ENCODE results near the gene TFDP1. TPM values are rescaled to one million over a fixed set of nuclear protein-coding genes. Genes with fewer than 3 reads are reported as not detected.

TFDP1 gene
- total and polyA plus RNA-seq, 2 donors (not counting 1 experiment from before 2014, with no cell fraction given) = 44.8 to 115 TPM

DNA sequence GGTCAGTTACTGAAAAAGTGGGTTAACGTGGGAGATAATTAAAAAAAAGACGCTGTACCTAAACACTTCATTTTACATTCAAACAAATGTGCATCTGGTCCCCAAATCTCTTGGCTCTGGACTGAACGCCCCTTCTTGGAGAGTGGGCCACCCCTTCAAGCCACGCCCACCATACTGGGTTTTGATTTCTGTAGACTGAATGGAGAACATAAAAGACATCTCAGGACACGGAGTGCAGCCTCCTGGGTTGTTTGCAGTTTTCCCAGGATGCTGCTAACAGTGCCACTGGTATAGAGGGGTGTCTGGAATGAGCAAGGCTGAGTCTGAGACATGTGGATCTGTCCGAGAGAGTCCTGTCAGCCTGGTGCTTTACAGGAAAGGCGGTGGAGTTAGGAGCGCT, 10.6 kb downstream of the TFDP1 start:
- Histone ChIP-seq H3K4me3 (replicated peaks in 1 of 4; ENCODE audit: control extremely low read depth in 1 of 4, insufficient read depth in 1 of 4, low read depth in 3 of 4, low read length in 4 of 4) (no peak overlapping the region), H3K27me3 (ENCODE audit: control insufficient read depth, insufficient read depth, low read length) (no peaks in the 10 kb centered on the region), H3K4me2 (ENCODE audit: extremely low read depth, insufficient read depth, low read length) (no peak overlapping the region), H3K36me3 (ENCODE audit: control insufficient read depth, insufficient read depth, low read length) (peaks cover 23% of the 10 kb centered on the region), H3K79me2 (ENCODE audit: control insufficient read depth, insufficient read depth, low read length) (peaks cover 74% of the 10 kb centered on the region), H3K9me3 (ENCODE audit: control insufficient read depth, insufficient read depth, low read depth, low read length) (no peaks in the 10 kb centered on the region), H3K9ac (ENCODE audit: insufficient read depth, low read length) (no peak overlapping the region), H3K27ac (ENCODE audit: insufficient read depth, low read length) (no peak overlapping the region), H2AFZ (ENCODE audit: low read length) (no peak overlapping the region), H3K4me1 (ENCODE audit: control insufficient read depth, extremely low read depth, insufficient read depth, low read length) (no peaks in the 10 kb centered on the region), H4K20me1 (ENCODE audit: control insufficient read depth, extremely low read depth, insufficient read depth, low read length) (peaks cover 2% of the 10 kb centered on the region)
- TF ChIP-seq, protein P1, sequence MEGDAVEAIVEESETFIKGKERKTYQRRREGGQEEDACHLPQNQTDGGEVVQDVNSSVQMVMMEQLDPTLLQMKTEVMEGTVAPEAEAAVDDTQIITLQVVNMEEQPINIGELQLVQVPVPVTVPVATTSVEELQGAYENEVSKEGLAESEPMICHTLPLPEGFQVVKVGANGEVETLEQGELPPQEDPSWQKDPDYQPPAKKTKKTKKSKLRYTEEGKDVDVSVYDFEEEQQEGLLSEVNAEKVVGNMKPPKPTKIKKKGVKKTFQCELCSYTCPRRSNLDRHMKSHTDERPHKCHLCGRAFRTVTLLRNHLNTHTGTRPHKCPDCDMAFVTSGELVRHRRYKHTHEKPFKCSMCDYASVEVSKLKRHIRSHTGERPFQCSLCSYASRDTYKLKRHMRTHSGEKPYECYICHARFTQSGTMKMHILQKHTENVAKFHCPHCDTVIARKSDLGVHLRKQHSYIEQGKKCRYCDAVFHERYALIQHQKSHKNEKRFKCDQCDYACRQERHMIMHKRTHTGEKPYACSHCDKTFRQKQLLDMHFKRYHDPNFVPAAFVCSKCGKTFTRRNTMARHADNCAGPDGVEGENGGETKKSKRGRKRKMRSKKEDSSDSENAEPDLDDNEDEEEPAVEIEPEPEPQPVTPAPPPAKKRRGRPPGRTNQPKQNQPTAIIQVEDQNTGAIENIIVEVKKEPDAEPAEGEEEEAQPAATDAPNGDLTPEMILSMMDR (conservative IDR thresholded peaks at IDR 0.05 in 1 of 2, IDR thresholded peaks at IDR 0.05 in 1 of 2; ENCODE audit: low read depth in 1 of 2, low read length in 2 of 2) = no peak
- no peak for TF ChIP-seq EZH2 (IDR thresholded peaks at IDR 0.05; ENCODE audit: low read length, missing control alignments)
- no peak for DNase-seq (ENCODE audit: low read depth in 2 of 2)

DNA sequence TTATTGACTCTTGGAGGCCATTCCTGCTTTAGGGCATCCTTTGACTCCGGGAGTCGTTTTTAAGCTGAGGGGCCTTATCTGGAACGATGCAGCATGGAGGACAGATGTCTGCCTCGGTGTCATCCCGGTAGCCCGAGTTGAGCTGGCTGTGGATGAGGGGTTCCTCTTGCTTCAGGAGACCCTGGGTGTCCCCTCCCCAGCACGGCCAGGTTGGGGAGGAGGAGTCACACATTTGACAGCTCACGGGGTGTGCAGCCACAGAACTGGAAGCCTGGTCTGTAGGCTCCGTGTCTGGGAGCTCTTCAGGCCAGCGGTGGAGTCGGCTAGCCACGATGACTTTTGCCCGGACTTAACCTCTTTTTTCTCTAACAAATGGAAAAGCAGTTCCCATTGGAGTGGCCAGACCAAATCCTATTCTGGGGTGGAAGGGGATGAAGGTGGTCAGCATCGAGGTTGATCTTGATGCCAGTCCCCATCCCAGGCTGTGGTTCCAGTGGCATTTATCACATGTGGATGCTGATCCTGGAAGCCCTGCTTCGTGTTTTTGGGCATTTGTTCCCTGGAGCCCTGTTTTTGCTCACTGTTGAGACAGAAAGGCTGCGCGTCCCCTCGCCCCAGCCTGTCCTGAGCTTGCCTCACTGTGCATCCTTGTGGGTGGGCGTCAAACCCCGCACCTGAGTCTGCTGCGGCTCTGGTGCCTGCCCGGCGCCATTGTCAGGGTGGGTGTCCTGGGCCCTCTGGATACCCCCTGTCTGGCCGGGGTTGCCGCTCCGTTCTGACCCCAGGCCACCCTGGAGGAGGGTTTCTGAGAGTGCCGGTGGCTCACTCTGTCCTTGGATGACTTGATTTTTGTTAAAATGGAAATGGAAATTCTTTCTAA, 12.0 kb downstream of the TFDP1 start:
- H3K4me3 ChIP-seq (replicated peaks in 1 of 4; ENCODE audit: control extremely low read depth in 1 of 4, insufficient read depth in 1 of 4, low read depth in 3 of 4, low read length in 4 of 4) = no peak overlapping the region
- H3K4me2 ChIP-seq (ENCODE audit: extremely low read depth, insufficient read depth, low read length) = no peak overlapping the region
- peaks cover 25% of the 10 kb centered on the region for H3K36me3 ChIP-seq (ENCODE audit: control insufficient read depth, insufficient read depth, low read length)
- no peak overlapping the region for H3K27ac ChIP-seq (ENCODE audit: insufficient read depth, low read length)
- H3K9ac ChIP-seq (ENCODE audit: insufficient read depth, low read length) = no peak overlapping the region
- no peaks in the 10 kb centered on the region for H3K4me1 ChIP-seq (ENCODE audit: control insufficient read depth, extremely low read depth, insufficient read depth, low read length)
- peaks cover 87% of the 10 kb centered on the region for H3K79me2 ChIP-seq (ENCODE audit: control insufficient read depth, insufficient read depth, low read length)
- TF ChIP-seq, protein P1 (conservative IDR thresholded peaks at IDR 0.05 in 1 of 2, IDR thresholded peaks at IDR 0.05 in 1 of 2; ENCODE audit: low read depth in 1 of 2, low read length in 2 of 2) = no peak
- no peak for TF ChIP-seq EZH2 (IDR thresholded peaks at IDR 0.05; ENCODE audit: low read length, missing control alignments)
- H2AFZ ChIP-seq (ENCODE audit: low read length) = no peak overlapping the region
- H4K20me1 ChIP-seq (ENCODE audit: control insufficient read depth, extremely low read depth, insufficient read depth, low read length) = peaks cover 2% of the 10 kb centered on the region
- DNase-seq (ENCODE audit: low read depth in 2 of 2) = no peak
- H3K9me3 ChIP-seq (ENCODE audit: control insufficient read depth, insufficient read depth, low read depth, low read length) = no peaks in the 10 kb centered on the region
- H3K27me3 ChIP-seq (ENCODE audit: control insufficient read depth, insufficient read depth, low read length) = no peaks in the 10 kb centered on the region

DNA sequence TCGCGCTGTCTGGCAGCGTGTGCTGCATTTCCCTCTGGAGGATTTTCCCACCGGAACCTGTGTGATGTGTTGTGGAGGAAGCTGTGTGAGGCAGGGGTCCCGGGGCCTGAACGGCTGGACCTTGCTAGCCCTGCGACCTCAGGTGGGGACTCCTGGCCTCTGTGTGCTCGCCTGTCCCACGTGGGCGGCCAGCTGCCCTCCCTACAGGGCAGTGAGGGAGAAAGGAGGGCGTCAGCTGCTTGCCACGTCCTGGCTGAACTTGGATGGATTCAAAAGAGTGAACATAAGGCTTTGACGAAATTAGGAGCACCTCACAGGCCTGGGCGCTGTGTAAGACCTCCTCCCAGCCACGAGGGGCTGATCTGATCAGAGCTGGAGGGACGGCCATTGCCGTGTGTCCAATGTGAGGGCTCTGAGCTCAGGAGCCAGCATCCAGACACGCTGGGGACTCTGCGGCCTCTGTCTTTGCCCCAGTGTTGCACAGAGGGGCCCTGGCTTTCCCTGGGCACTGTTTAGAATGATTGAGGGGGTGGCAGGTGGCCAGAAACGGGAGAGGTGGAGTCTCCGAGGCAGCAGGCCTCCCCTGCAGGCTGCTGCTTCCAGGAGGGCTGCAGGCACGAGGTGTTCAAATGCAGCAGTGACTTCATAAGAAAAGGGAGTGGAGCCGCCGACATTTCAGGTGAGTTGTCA, 13.0 kb downstream of the TFDP1 start:
- Histone ChIP-seq H3K4me1 (ENCODE audit: control insufficient read depth, extremely low read depth, insufficient read depth, low read length) (no peaks in the 10 kb centered on the region), H3K9ac (ENCODE audit: insufficient read depth, low read length) (no peak overlapping the region), H3K9me3 (ENCODE audit: control insufficient read depth, insufficient read depth, low read depth, low read length) (no peaks in the 10 kb centered on the region), H2AFZ (ENCODE audit: low read length) (no peak overlapping the region), H4K20me1 (ENCODE audit: control insufficient read depth, extremely low read depth, insufficient read depth, low read length) (peaks cover 2% of the 10 kb centered on the region), H3K4me3 (replicated peaks in 1 of 4; ENCODE audit: control extremely low read depth in 1 of 4, insufficient read depth in 1 of 4, low read depth in 3 of 4, low read length in 4 of 4) (no peak overlapping the region), H3K79me2 (ENCODE audit: control insufficient read depth, insufficient read depth, low read length) (peaks cover 89% of the 10 kb centered on the region), H3K27me3 (ENCODE audit: control insufficient read depth, insufficient read depth, low read length) (no peaks in the 10 kb centered on the region), H3K27ac (ENCODE audit: insufficient read depth, low read length) (no peak overlapping the region), H3K36me3 (ENCODE audit: control insufficient read depth, insufficient read depth, low read length) (peaks cover 23% of the 10 kb centered on the region), H3K4me2 (ENCODE audit: extremely low read depth, insufficient read depth, low read length) (no peak overlapping the region)
- TF ChIP-seq EZH2 (IDR thresholded peaks at IDR 0.05; ENCODE audit: low read length, missing control alignments) = no peak
- TF ChIP-seq, protein P1 (conservative IDR thresholded peaks at IDR 0.05 in 1 of 2, IDR thresholded peaks at IDR 0.05 in 1 of 2; ENCODE audit: low read depth in 1 of 2, low read length in 2 of 2) = no peak
- DNase-seq (ENCODE audit: low read depth in 2 of 2) = no peak

Measured in fibroblast of lung (primary cell).